ENCODE measurements around the gene CHRNB4. TPM values are rescaled to one million over a fixed set of nuclear protein-coding genes. Genes with fewer than 3 reads are reported as not detected.

Gene CHRNB4
- total RNA-seq, 4 donors from 2014 or later: 0.19 TPM; not detected in 3

DNA sequence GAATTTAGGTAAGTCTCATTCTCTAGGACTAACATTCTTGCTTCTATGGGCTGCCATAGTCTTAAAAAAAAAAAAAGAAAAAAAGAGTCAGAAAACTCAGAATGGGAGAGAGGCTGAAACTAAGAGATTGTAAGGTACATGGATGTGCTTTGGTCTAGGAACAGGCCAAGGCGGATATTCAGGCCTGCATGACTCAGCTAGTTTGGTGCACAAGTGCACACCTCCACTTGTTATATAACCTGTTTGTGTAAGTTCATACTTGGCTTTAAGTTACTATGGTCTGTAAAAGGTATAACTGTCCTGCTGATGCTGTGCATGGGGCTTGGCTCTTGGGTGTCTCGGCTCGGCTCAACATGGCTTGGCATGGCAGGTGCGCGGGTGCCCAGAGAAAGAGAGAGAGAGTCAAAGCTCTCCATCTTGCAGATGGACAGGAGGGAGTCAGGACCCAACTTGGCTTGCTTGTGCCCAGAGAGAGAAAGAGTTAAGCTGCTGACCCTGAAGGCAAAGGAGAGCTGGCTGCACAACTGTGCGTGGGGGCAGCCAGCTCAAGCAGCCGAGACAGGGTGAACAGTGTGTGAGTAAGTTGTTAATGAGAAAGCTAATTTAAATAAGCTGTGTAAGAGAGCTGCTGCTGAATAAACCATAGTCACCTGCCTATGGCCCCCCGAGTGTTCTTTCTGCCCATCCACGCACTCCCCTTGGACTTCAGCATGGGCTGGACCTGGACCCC is 31.4 kb upstream of the CHRNB4 start:
- DNase-seq (ENCODE audit: low spot score in 2 of 2): no peak
- intact Hi-C loops (cut with DNase I; ENCODE audit: low total_unique reads): no loop called here
- TF ChIP-seq POLR2A (IDR thresholded peaks at IDR 0.05): no peak
- TF ChIP-seq, protein P1, sequence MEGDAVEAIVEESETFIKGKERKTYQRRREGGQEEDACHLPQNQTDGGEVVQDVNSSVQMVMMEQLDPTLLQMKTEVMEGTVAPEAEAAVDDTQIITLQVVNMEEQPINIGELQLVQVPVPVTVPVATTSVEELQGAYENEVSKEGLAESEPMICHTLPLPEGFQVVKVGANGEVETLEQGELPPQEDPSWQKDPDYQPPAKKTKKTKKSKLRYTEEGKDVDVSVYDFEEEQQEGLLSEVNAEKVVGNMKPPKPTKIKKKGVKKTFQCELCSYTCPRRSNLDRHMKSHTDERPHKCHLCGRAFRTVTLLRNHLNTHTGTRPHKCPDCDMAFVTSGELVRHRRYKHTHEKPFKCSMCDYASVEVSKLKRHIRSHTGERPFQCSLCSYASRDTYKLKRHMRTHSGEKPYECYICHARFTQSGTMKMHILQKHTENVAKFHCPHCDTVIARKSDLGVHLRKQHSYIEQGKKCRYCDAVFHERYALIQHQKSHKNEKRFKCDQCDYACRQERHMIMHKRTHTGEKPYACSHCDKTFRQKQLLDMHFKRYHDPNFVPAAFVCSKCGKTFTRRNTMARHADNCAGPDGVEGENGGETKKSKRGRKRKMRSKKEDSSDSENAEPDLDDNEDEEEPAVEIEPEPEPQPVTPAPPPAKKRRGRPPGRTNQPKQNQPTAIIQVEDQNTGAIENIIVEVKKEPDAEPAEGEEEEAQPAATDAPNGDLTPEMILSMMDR (IDR thresholded peaks at IDR 0.05): no peak
- 71% methylated on average over 9 of the region's 9 CpGs for WGBS, 2 donors
- H3K4me3 ChIP-seq (ENCODE audit: low read depth, poor library complexity, severe bottlenecking): no peak overlapping the region

- DNase-seq (ENCODE audit: low spot score in 2 of 2): no peak
- intact Hi-C loops (cut with DNase I; ENCODE audit: low total_unique reads): no loop called here
- TF ChIP-seq, protein P1 (IDR thresholded peaks at IDR 0.05): no peak
- TF ChIP-seq POLR2A (IDR thresholded peaks at IDR 0.05): no peak
- H3K4me3 ChIP-seq (ENCODE audit: low read depth, poor library complexity, severe bottlenecking): no peak overlapping the region
- WGBS, 2 donors: 46 to 53% methylated on average over 6 of the region's 6 CpGs
Observed at GRCh38 chr15:78671626-78672211, 30.7 kb upstream of the CHRNB4 start.

DNA sequence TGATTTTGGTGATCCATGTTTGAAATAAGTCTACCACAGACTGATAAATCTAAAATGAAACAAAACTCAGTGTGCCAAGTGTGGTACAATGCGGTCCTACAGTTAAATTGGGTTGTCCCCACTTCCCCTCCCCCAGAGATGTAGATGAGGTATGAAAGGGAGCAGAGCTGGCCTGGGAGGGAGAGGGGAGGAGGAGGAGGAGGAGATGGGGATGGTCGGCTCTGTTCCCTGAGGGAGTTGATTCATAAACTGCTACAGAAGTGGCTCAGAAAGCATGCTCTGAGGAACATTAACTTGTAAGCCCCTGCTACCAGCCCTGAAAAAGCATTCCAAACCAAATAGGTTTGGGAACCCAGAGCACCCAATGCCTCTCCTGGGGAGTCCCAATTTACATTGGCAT is 28.0 kb upstream of the CHRNB4 start:
- 52 to 61% methylated on average over 2 of the region's 2 CpGs for WGBS, 2 donors
- no peak overlapping the region for H3K4me3 ChIP-seq (ENCODE audit: low read depth, poor library complexity, severe bottlenecking)
- TF ChIP-seq, protein P1 (IDR thresholded peaks at IDR 0.05): no peak
- no peak for TF ChIP-seq POLR2A (IDR thresholded peaks at IDR 0.05)
- intact Hi-C loops (cut with DNase I; ENCODE audit: low total_unique reads): no loop called here
- no peak for DNase-seq (ENCODE audit: low spot score in 2 of 2)

GRCh38 chr15:78667578-78668236 is 26.7 kb upstream of the CHRNB4 start:
- WGBS, 2 donors: 89 to 90% methylated on average over 8 of the region's 8 CpGs
- intact Hi-C loops (cut with DNase I; ENCODE audit: low total_unique reads): no loop called here
- no peak for DNase-seq (ENCODE audit: low spot score in 2 of 2)
- TF ChIP-seq, protein P1 (IDR thresholded peaks at IDR 0.05): no peak
- TF ChIP-seq POLR2A (IDR thresholded peaks at IDR 0.05): no peak
- no peak overlapping the region for H3K4me3 ChIP-seq (ENCODE audit: low read depth, poor library complexity, severe bottlenecking)

DNA sequence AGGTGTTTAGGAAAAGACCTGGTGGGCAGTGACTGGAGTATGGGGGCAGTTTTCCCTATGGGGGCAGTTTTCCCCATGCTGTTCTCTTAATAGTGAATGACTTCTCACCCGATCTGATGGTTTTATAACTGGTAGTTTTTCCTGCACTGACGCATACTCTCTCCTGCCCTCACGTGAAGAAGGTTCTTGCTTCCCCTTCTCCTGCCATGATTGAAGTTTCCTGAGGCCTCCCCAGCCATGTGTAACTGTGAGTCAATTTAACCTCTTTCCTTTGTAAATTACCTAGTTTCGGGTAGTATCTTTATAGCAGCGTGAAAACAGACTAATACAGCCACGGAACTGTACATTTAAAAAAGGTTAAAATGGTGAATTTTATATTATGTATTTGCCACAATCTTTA is 25.0 kb upstream of the CHRNB4 start:
- intact Hi-C loops (cut with DNase I; ENCODE audit: low total_unique reads): no loop called here
- 89 to 93% methylated on average over 6 of the region's 6 CpGs for WGBS, 2 donors
- DNase-seq (ENCODE audit: low spot score in 2 of 2): no peak
- H3K4me3 ChIP-seq (ENCODE audit: low read depth, poor library complexity, severe bottlenecking): no peak overlapping the region
- TF ChIP-seq POLR2A (IDR thresholded peaks at IDR 0.05): no peak
- TF ChIP-seq, protein P1 (IDR thresholded peaks at IDR 0.05): no peak
